DMS114 treated with DMSO at 0.1 percent for 48 hours (cell line): ENCODE measurements around the gene CMIP.

ENCODE experiments used
- DNase-seq: peaks from one replicate; lab custom pipeline; 2025; ENCODE audit not compliant: unreplicated experiment; lab: John Stamatoyannopoulos, UW

The CMIP gene

DNA sequence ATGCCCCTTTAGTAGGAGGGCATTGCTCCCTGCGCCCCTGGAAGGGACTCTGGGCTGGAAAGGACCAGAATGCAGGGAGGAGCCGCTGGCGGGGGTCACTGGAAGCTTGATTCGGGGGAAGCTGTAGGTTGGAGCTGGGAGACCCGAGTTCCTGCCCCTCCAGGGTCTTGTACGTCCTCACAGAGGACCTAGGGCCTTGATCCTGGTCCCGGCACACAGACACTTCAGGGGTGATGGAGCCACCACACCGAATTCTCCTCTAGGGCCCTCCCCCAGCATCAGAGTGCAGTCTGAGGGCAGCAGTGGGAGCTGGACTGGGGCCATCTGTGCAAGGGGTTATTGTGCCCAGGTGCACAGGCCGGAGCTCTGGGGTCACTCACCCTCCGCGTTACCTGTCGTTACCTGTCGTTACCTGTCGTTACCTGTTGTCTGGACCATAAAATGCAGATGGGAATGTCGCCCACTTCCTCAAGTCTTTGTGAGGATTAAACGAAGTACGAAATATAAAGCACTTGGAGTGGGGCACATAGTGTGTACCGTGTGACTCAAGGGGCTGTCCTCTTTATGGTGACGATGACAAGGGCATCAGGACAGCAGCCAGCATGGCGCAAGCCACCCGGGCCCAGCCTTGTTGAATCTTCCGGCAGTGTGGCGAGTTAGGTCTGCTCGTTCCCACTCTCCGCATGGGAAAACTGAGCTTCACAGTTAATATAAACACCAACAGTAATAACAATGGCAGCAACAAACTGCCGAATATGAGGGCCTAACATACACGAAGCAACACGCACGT, 48.6 kb downstream of the CMIP start:
- no peak for DNase-seq

GRCh38 chr16:81493755-81494433, 49.3 kb downstream of the CMIP start:
- DNase-seq: no peak

GRCh38 chr16:81494434-81494806, 49.8 kb downstream of the CMIP start:
- no peak for DNase-seq

- no peak for DNase-seq
Measured at GRCh38 chr16:81494888-81495287, 50.3 kb downstream of the CMIP start.

- no peak for DNase-seq
Measured at GRCh38 chr16:81495321-81496234, 51.0 kb downstream of the CMIP start.

- no peak for DNase-seq
Measured at GRCh38 chr16:81496321-81496720, 51.7 kb downstream of the CMIP start.

GRCh38 chr16:81496742-81497141, 52.1 kb downstream of the CMIP start:
- no peak for DNase-seq

DNA sequence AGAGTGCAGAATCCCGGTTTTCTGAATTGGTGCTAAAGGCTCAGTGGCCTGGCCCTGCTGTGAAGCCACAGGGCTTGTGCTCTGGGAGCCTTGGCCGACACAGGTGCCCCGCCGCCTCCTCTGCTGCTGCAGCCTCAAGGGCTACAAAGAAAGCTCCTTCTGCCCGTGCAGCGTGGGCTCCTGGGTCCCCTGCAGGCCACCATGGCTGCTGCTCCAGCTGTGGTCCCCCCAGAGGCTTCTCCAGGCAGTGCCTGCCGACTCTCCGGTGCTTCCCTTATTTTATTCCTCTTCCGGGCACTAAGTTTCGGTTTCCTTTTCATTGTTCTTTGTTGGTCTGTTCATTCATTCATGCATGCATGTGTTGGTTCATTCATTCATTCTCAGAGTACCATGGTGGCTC, 53.1 kb downstream of the CMIP start:
- DNase-seq: no peak

GRCh38 chr16:81498351-81498750, 53.7 kb downstream of the CMIP start:
- DNase-seq: no peak

DNA sequence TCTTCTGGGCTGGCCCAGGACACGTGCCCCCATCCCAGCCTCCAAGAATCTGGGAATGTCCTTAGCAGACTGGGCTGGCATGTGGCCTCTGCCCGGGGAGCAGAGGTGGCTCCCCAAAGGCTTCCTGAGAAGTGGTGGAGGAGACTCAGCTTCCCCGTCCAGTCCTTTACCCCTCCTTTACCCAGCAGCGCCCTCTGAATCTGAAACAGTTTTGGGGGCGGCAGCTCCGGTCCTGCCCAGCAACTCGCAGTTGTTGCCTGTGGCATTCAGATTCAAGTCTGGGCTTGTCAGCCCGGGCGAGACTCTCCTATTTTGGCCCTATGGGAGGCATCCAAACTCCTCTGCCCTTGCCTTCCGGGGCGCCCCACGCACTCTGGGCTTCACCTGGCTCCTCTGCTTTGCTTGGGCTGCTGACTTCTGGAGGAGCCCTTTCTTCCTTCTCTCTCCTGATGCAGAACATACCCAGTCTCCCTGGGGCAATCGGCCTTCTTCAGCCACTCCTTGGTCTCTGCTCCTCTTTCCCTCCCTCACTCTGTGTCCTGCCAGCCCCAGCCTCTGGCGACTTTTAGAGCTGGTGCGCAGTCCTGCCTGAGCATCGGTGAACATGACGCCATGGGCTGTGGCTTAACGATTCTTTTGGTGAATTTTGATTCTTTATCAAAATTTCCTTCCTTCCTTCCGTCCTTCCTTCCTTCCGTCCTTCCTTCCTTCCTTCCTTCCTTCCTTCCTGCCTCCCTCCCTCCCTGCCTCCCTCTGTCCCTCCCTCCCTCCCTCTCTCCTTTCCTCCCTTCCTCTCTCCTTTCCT, 55.2 kb downstream of the CMIP start:
- DNase-seq: no peak

DNA sequence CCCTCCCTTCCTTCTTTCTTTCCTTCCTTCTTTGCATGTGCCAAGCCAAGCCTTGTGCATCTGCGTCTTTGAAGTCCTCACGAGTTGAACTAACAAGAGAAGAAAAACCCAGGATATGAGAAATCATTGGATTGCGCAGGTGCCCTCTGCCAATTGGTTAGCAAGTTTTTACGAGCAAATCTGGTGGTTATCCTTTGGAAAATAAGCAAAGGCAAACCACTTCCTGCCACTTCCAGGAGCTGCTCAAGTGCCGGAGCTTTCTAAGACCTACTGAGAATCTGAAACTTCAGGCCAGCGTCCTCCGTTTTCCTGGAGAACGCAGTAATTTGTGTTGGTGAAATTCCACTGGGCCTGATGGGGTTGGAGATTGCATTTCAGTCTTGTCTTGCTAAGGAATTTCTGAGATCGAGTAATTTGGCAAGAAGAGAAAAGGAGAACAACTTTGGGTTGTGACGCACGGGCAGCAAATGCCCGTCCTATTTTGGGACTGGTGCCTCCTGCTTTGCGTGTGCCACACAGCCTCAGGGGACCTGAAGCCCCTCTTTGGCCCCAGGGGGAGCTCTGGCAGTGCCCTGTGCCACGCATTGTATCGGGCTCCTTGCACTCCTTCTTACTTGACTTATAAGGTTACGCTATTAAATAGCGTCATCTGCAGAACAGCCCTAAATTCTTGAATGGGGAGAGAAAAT, 56.4 kb downstream of the CMIP start:
- no peak for DNase-seq

GRCh38 chr16:81502396-81503070, 57.9 kb downstream of the CMIP start:
- DNase-seq: no peak

DNA sequence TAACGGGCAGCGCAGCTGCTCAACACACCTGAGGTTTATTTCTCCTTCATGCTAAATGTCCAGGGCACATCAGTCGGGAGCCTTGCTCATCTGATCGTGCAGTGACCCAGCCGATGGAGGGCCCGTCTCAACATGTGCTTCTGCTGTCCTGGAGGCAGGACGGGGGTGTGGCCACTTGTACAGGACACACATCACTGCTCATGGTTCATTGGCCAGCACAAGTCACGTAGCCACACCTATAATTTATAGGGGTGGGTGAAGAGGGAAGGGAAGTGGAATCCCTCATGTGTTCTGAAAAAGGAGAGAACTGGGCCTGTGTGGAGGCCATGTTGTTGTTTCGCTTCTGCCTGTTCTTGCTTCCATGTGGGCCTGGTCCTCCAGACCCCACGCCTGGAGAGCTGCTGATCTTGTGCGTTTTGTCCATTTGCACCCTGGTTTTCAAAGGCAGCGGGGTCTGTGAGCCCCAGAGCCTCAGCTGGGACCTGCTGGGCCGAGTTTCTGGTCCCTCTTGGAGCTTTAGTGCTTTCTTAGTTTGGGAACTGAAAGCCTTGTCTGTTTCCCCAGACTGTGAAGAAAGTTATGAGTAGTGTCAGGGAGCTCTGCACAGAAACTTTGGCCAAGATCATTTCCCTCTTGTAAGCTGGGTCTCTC, 60.5 kb downstream of the CMIP start:
- no peak for DNase-seq

DNA sequence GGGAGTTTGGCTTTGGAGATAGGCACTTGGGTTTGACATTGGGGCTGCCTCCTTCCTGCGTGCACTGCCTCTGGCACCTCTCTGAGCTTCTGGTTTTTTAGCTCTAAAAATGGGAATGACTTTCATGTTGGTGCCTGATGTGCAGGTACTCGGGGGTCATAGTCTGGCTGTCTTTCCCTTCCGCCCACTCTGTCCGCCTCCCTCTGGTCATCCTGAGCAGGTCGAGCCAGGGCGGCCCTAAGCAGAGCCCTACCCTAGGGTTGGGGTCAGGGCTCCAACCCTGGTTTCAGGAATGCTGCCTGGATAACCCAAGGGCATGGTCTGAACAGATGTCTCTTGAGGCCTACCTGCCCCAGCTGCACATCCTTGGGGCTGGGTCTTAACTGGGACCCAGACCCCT, 64.8 kb downstream of the CMIP start:
- DNase-seq: no peak

GRCh38 chr16:81510016-81510415, 65.4 kb downstream of the CMIP start:
- DNase-seq: no peak

DNA sequence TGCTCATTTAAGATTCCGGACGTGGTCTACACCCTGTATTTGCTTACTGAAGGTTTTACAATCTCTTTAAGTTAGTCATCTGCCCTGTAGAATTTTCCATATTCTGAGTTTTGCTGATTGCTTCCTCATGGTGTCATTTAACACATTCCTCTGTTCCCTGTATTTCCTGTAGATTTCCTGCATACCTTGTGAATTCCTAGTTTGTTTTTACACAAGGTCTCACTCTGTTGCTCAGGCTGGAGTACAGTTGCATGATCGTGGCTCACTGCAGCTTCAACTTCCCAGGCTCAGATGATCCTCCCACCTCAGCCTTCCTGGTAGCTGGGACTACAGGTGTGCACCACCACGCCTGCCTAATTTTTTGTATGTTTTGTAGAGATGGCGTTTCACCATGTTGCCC, 66.8 kb downstream of the CMIP start:
- DNase-seq: no peak

GRCh38 chr16:81513204-81514040, 68.8 kb downstream of the CMIP start:
- no peak for DNase-seq

DNA sequence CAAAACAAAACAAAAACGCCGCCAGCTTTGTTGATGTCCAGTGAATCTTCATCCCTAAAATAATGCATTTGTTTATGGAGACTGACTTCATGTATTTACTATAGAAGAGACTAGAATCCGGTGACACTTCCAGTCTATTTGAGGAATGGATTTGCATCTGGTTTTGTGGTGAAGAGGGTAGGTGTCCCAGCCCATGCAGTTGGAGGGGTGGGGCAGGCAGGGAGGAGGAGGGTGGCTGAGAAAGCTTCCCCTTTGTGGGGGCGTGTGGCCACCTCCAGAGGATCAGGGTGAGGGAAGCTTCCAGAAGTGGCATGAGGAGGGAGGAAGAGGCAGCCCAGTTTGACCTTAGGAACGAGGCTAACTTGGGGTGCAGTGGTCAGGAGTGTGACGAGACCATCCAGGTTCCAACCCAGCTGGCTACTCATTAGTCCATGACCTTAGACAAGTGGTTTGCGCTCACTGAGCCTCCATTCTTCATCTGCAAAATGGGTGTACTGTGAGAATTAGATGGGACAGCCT, 69.5 kb downstream of the CMIP start:
- DNase-seq: no peak
